HepG2 (cell line): Measurements from ENCODE around the gene EIF4E1B. TPM values are rescaled to one million over a fixed set of nuclear protein-coding genes. Genes with fewer than 3 reads are reported as not detected.

Experiments used
- ATAC-seq: fragments of 200-7000 bp; cut with Tn5 transposase; 3 replicates; pipeline ENCODE4 v1.9.1; 2020; ENCODE audit warnings: mild to moderate bottlenecking, moderate library complexity
- BruUV-seq: library from RNA; stranded (reverse); fragments of 400-500 nt; replicated peaks from 2 replicates; lab custom pipeline; 2021; lab: Mats Ljungman, UMichigan
- CTCF ChIA-PET: fragments of 300-600 bp; formaldehyde crosslinking; extraction: SDS; loops from one replicate; lab custom pipeline; 2021; ENCODE audit warnings: low total read pairs, inconsistent platforms, low intra/inter-chr PET ratio; lab: Yijun Ruan, JAX
- POLR2A ChIA-PET: fragments of 350-600 bp; sonication (Branson Sonifier 250); formaldehyde crosslinking; loops from one replicate; lab custom pipeline; 2020; ENCODE audit warnings: antibody characterized with exemption, inconsistent platforms; lab: Yijun Ruan, JAX
- DNase-seq: peaks from one replicate; pipeline ENCODE4 v3.0.0-alpha.2; 2015; ENCODE audit warnings: low spot score
- FAIRE-seq: peaks from 3 replicates; lab custom pipeline; 2011; peaks lifted over from hg19 to GRCh38; lab: Jason Lieb, UNC
- H2AFZ ChIP-seq: one replicate; pipeline ENCODE4 v1.6.1; 2011; ENCODE audit warnings: low read length, inconsistent platforms
- H3K27ac ChIP-seq: fragments of 300-600 bp; 3 replicates; pipeline ENCODE4 v1.8.0; 2011; ENCODE audit warnings: mixed run types, mild to moderate bottlenecking, mixed read lengths, low read length, inconsistent platforms; ENCODE audit not compliant: insufficient read depth; ENCODE audit errors: extremely low read length
- H3K27me3 ChIP-seq, 2 experiments: fragments of 200-600 bp in 1 of 2; 2 replicates in 1 of 2; 3 replicates in 1 of 2; pipeline versions ENCODE4 v1.6.0 to v1.8.0; 2011; ENCODE audit warnings: low read length in 2 of 2, mild to moderate bottlenecking in 2 of 2, moderate library complexity in 2 of 2, inconsistent platforms in 1 of 2; ENCODE audit not compliant: insufficient read depth in 2 of 2, control insufficient read depth in 1 of 2
- H3K36me3 ChIP-seq, 2 experiments: fragments of 200-600 bp in 1 of 2; replicated peaks in 1 of 2; 2 replicates in 1 of 2; 3 replicates in 1 of 2; pipeline versions ENCODE4 v1.5.1 to v1.8.0; 2011; ENCODE audit warnings: low read length in 2 of 2, inconsistent platforms in 1 of 2; ENCODE audit not compliant: insufficient read depth in 2 of 2, control insufficient read depth in 1 of 2
- H3K4me1 ChIP-seq: 2 replicates; pipeline ENCODE4 v1.5.1; 2012; ENCODE audit warnings: low read length, inconsistent platforms; ENCODE audit not compliant: insufficient read depth
- H3K4me2 ChIP-seq: 2 replicates; pipeline ENCODE4 v1.6.0; 2011; ENCODE audit warnings: low read depth, low read length, inconsistent platforms
- H3K4me3 ChIP-seq, 3 experiments: fragments of 200-600 bp in 1 of 3; sonication (generic), shearing (Covaris generic) in 1 of 3; replicated peaks in 1 of 3; 2 replicates each; pipeline ENCODE4 v1.5.1; 2011 to 2016; ENCODE audit warnings: low read length in 3 of 3, inconsistent platforms in 2 of 3, low read depth in 2 of 3, mild to moderate bottlenecking in 2 of 3, control low read depth in 1 of 3, mixed read lengths in 1 of 3; ENCODE audit not compliant: insufficient read depth in 1 of 3
- H3K79me2 ChIP-seq: one replicate; pipeline ENCODE4 v1.6.1; 2011; ENCODE audit warnings: low read length, inconsistent platforms; ENCODE audit not compliant: insufficient read depth
- H3K9ac ChIP-seq: 2 replicates; pipeline ENCODE4 v1.6.0; 2011; ENCODE audit warnings: mild to moderate bottlenecking, low read depth, low read length, inconsistent platforms; ENCODE audit not compliant: insufficient read depth
- H3K9me3 ChIP-seq: 2 replicates; pipeline ENCODE4 v1.5.1; 2012; ENCODE audit warnings: mild to moderate bottlenecking, low read length
- H4K20me1 ChIP-seq: 2 replicates; pipeline ENCODE4 v1.6.0; 2011; ENCODE audit warnings: inconsistent platforms, mild to moderate bottlenecking, low read length, moderate library complexity; ENCODE audit not compliant: insufficient read depth
- ATF5 ChIP-seq: sonication (generic); formaldehyde crosslinking; IDR thresholded peaks from 2 replicates; pipeline ENCODE4 v1.4.0; 2020; ENCODE audit warnings: mild to moderate bottlenecking, low read depth, missing genetic modification reagents
- GRHL1 ChIP-seq: sonication (generic); formaldehyde crosslinking; conservative IDR thresholded peaks from 2 replicates; pipeline ENCODE4 v1.8.0; 2022; ENCODE audit warnings: missing genetic modification reagents
- JDP2 ChIP-seq: sonication (generic); formaldehyde crosslinking; IDR thresholded peaks from 2 replicates; pipeline ENCODE4 v1.8.1; 2022; ENCODE audit warnings: missing genetic modification reagents, borderline replicate concordance
- RXRA ChIP-seq: sonication (generic); formaldehyde crosslinking; IDR thresholded peaks from 2 replicates; pipeline ENCODE4 v1.5.1; 2020; ENCODE audit warnings: missing genetic modification reagents
- UBTF ChIP-seq: sonication (generic); formaldehyde crosslinking; IDR thresholded peaks from 2 replicates; pipeline ENCODE4 v1.4.0; 2020; ENCODE audit warnings: mild to moderate bottlenecking, missing genetic modification reagents
- ZBTB7A ChIP-seq: sonication (generic); formaldehyde crosslinking; IDR thresholded peaks from 2 replicates; pipeline ENCODE4 v1.8.0; 2022; ENCODE audit warnings: mild to moderate bottlenecking, missing genetic modification reagents
- ZC3H4 ChIP-seq: sonication (generic); formaldehyde crosslinking; IDR thresholded peaks from 2 replicates; pipeline ENCODE4 v1.4.0; 2020; ENCODE audit warnings: missing genetic modification reagents, borderline replicate concordance
- ZNF816 ChIP-seq: sonication (generic); formaldehyde crosslinking; IDR thresholded peaks from 2 replicates; pipeline ENCODE4 v1.8.0; 2022; ENCODE audit warnings: missing genetic modification reagents, mild to moderate bottlenecking, borderline replicate concordance
- whole genome bisulfite sequencing: methylation state at CpG from one replicate; pipeline ENCODE4 v1.1.6; 2017; ENCODE audit warnings: low lambda C conversion rate; 5-methylcytosine and 5-hydroxymethylcytosine counted together
- in situ Hi-C: cut with HindIII; loops from 2 replicates; pipeline ENCODE4 v1.10.0; 2017; ENCODE audit warnings: low pct_unique_long_range_greater_than_20kb; ENCODE audit not compliant: extremely low pct_ligation_motif_present
- intact Hi-C: fragments of 100-400 bp; cut with micrococcal nuclease; formaldehyde crosslinking; loops from one replicate; pipeline ENCODE4 v1.10.0; 2022; ENCODE audit not compliant: unreplicated experiment
- polyA plus RNA-seq, 8 experiments: library from polyadenylated mRNA; depleted of rRNA in 3 of 8; stranded (reverse) in 7 of 8; unstranded in 1 of 8; fragments of >200 nt; fragmentation: Illumina TruSeq in 4 of 8; extraction: Trizol in 4 of 8; gene quantifications; 2 replicates each; pipeline versions ENCODE4 v1.2.1 to v1.2.3, GENCODE V29; 2011 to 2016; ENCODE audit warnings: low read depth in 4 of 8, missing spikeins in 1 of 8, mixed read lengths in 1 of 8; ENCODE audit not compliant: insufficient read depth in 1 of 8
- total RNA-seq, 5 experiments: library from RNA; depleted of rRNA; stranded (reverse); fragments of >200 nt; fragmentation: Illumina TruSeq; extraction: Trizol; gene quantifications; 2 replicates each; pipeline ENCODE4 v1.2.3, GENCODE V29; 2016; ENCODE audit warnings: low read depth in 1 of 5
- TF ChIP-seq, protein P1 (sequence below): sonication (generic); formaldehyde crosslinking; IDR thresholded peaks from 2 replicates; pipeline ENCODE4 v1.4.0; 2020; ENCODE audit warnings: missing genetic modification reagents, borderline replicate concordance

Gene EIF4E1B
- total and polyA plus RNA-seq, 2 of the 13 experiments (the other 11 are each of a cell fraction or from before 2014, with no cell fraction given): not detected

GRCh38 chr5:176687881-176688280 lies 57.4 kb downstream of the EIF4E1B start:
- no peaks in the 10 kb centered on the region for H4K20me1 ChIP-seq
- intact Hi-C loops: no loop called here
- in situ Hi-C loops: no loop called here
- no peak overlapping the region for H3K9ac ChIP-seq
- FAIRE-seq (no peak), ATAC-seq (peak; percentile 60), DNase-seq (no peak)
- no peaks in the 10 kb centered on the region for H3K36me3 ChIP-seq
- TF ChIP-seq, protein P1, sequence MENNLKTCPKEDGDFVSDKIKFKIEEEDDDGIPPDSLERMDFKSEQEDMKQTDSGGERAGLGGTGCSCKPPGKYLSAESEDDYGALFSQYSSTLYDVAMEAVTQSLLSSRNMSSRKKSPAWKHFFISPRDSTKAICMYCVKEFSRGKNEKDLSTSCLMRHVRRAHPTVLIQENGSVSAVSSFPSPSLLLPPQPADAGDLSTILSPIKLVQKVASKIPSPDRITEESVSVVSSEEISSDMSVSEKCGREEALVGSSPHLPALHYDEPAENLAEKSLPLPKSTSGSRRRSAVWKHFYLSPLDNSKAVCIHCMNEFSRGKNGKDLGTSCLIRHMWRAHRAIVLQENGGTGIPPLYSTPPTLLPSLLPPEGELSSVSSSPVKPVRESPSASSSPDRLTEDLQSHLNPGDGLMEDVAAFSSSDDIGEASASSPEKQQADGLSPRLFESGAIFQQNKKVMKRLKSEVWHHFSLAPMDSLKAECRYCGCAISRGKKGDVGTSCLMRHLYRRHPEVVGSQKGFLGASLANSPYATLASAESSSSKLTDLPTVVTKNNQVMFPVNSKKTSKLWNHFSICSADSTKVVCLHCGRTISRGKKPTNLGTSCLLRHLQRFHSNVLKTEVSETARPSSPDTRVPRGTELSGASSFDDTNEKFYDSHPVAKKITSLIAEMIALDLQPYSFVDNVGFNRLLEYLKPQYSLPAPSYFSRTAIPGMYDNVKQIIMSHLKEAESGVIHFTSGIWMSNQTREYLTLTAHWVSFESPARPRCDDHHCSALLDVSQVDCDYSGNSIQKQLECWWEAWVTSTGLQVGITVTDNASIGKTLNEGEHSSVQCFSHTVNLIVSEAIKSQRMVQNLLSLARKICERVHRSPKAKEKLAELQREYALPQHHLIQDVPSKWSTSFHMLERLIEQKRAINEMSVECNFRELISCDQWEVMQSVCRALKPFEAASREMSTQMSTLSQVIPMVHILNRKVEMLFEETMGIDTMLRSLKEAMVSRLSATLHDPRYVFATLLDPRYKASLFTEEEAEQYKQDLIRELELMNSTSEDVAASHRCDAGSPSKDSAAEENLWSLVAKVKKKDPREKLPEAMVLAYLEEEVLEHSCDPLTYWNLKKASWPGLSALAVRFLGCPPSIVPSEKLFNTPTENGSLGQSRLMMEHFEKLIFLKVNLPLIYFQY (CRISPR knock-in tag): no peak
- TF ChIP-seq RXRA (CRISPR knock-in tag): no peak
- no peak overlapping the region for H3K4me3 ChIP-seq
- no peaks in the 10 kb centered on the region for H3K4me1 ChIP-seq
- ChIA-PET POLR2A (no interaction called here), CTCF (no interaction called here)
- BruUV-seq: no TSS peak
- H3K27me3 ChIP-seq: peaks cover 4 to 32% of the 10 kb centered on the region in 2 experiments; a peak in 4 of 5 replicates
- H2AFZ ChIP-seq: no peak overlapping the region
- WGBS: no CpG with 5 or more reads among the region's 5 CpGs
- no peaks in the 10 kb centered on the region for H3K9me3 ChIP-seq
- no peaks in the 10 kb centered on the region for H3K79me2 ChIP-seq
- no peak overlapping the region for H3K4me2 ChIP-seq
- H3K27ac ChIP-seq: no peak overlapping the region

GRCh38 chr5:176690911-176691310 lies 60.4 kb downstream of the EIF4E1B start:
- BruUV-seq: no TSS peak
- H3K9me3 ChIP-seq: no peaks in the 10 kb centered on the region
- no peaks in the 10 kb centered on the region for H3K79me2 ChIP-seq
- no peaks in the 10 kb centered on the region for H3K36me3 ChIP-seq
- H3K27me3 ChIP-seq: peaks cover 10 to 49% of the 10 kb centered on the region in 2 experiments
- H3K27ac ChIP-seq: no peak overlapping the region
- in situ Hi-C loops (no loop called here), intact Hi-C loops (no loop called here)
- no peak overlapping the region for H3K9ac ChIP-seq
- H3K4me2 ChIP-seq: no peak overlapping the region
- no peaks in the 10 kb centered on the region for H4K20me1 ChIP-seq
- H3K4me1 ChIP-seq: no peaks in the 10 kb centered on the region
- 21% methylated on average over 6 of the region's 7 CpGs for WGBS
- FAIRE-seq (no peak), ATAC-seq (no peak), DNase-seq (no peak)
- POLR2A ChIA-PET: no interaction called here
- no peak overlapping the region for H2AFZ ChIP-seq
- CTCF ChIA-PET: no interaction called here
- H3K4me3 ChIP-seq: no peak overlapping the region
- TF ChIP-seq GRHL1 (CRISPR knock-in tag) (no peak), ATF5 (CRISPR knock-in tag) (no peak), ZBTB7A (no peak), ZNF816 (CRISPR knock-in tag) (no peak), JDP2 (CRISPR knock-in tag) (no peak), UBTF (CRISPR knock-in tag) (no peak), ZC3H4 (CRISPR knock-in tag) (no peak)
